ENCODE results near the gene ZBTB42. TPM values are rescaled to one million over a fixed set of nuclear protein-coding genes. Genes with fewer than 3 reads are reported as not detected.

The ZBTB42 gene
- total RNA-seq, 1 experiment from 2014 or later: 1.4 TPM

DNA sequence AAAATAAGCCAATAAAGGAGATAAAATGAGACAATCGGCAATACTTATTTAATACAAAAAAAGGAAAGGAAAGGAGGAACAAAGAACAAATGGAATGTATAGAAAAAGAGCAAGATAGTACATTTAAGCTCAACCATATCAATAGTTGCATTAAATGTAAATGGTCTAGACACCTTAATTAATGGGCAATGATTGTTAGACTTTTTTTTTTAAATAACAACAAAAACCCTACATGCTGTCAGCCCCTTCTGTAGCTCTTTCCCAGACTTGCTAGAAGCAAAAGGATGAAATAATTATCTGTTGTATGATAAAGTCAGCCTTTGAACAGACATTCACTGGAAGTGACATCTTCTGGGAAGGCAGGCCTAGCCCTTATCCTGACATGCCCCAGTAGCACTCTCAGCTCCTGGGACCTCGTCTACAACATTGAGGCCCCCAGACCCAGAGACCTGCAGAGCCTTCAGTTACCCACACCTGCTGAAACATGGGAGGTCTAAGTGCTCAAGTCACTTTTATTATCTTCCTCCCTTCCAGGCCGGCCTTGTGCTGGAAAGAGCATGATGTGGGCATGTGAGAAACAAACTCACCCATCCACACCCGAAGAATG, 34.5 kb upstream of the ZBTB42 start:
- peaks cover 19% of the 10 kb centered on the region for H3K36me3 ChIP-seq (ENCODE audit: insufficient read depth, low read length, poor library complexity, severe bottlenecking)
- no peak overlapping the region for H3K27ac ChIP-seq (ENCODE audit: low read depth, low read length, poor library complexity, severe bottlenecking)
- ChIA-PET POLR2A (ENCODE audit: low non-redundant PET) (interaction anchor here (0.6 kb wide), 1 partner anchor 14 kb away, joined by 3 read pairs; no protein-coding TSS in a partner anchor), CTCF (interaction anchor here (0.7 kb wide), 1 partner anchor 170 kb away, joined by 4 read pairs; no protein-coding TSS in a partner anchor)
- peaks cover 5% of the 10 kb centered on the region for H3K4me1 ChIP-seq (ENCODE audit: insufficient read depth, low read length, poor library complexity, severe bottlenecking)
- intact Hi-C loops (cut with micrococcal nuclease; ENCODE audit: unreplicated experiment): loop anchor here (5.0 kb wide), 1 partner anchor 281 kb away; no protein-coding TSS in a partner anchor
- no peaks in the 10 kb centered on the region for H3K9me3 ChIP-seq (ENCODE audit: low read depth, low read length, poor library complexity, severe bottlenecking)
- TSS peak; percentile 17 for BruUV-seq (replicated peaks)
- TF ChIP-seq, protein P1, sequence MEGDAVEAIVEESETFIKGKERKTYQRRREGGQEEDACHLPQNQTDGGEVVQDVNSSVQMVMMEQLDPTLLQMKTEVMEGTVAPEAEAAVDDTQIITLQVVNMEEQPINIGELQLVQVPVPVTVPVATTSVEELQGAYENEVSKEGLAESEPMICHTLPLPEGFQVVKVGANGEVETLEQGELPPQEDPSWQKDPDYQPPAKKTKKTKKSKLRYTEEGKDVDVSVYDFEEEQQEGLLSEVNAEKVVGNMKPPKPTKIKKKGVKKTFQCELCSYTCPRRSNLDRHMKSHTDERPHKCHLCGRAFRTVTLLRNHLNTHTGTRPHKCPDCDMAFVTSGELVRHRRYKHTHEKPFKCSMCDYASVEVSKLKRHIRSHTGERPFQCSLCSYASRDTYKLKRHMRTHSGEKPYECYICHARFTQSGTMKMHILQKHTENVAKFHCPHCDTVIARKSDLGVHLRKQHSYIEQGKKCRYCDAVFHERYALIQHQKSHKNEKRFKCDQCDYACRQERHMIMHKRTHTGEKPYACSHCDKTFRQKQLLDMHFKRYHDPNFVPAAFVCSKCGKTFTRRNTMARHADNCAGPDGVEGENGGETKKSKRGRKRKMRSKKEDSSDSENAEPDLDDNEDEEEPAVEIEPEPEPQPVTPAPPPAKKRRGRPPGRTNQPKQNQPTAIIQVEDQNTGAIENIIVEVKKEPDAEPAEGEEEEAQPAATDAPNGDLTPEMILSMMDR (conservative IDR thresholded peaks at IDR 0.05; ENCODE audit: low read depth, low read length): no peak
- TF ChIP-seq EZH2 (IDR thresholded peaks at IDR 0.05; ENCODE audit: borderline replicate concordance, low read depth, low read length, poor library complexity, severe bottlenecking): no peak
- H3K27me3 ChIP-seq (replicated peaks; ENCODE audit: insufficient read depth, low read depth, low read length, poor library complexity): no peaks in the 10 kb centered on the region
- no peak for DNase-seq (ENCODE audit: low spot score)
- H3K4me3 ChIP-seq (ENCODE audit: low read depth, low read length, poor library complexity, severe bottlenecking): no peak overlapping the region

DNA sequence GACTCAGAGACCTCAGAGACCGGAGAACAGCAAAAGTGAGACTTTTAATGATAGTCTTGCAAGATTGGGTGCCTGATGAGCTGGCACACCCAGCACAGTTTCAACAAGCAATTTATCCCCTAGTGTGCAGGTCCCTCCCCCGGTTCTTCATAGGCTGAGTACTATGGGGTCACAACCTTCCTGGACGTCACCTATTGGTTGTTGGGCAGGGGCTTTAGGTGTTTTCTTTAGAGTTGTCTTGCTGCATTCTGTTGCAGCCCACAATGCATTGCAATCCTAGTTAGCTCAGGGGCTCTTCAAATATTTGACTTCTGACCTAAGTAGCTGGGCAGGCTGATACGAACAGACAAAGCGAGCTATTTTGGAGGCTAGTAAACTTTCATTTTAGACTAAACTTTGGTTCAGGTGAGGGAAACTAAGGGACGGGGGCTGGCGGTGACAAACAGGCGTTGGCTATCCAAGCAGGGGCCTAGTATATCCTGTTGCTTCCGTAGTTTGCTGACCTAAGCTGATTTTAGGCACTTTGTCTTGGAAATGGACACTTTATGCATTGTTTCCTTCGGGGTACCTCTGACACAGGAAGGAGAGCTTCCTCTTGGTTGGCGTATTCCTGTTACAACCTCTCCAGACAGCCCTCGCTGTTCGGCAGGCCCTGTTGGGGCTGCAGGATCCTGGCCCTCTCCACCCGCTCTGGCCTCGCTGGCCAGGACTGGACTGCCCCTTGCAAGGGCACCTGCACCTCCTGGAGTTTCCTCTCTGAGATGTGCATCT, 33.9 kb upstream of the ZBTB42 start:
- Histone ChIP-seq H3K27me3 (replicated peaks; ENCODE audit: insufficient read depth, low read depth, low read length, poor library complexity) (no peaks in the 10 kb centered on the region), H3K27ac (ENCODE audit: low read depth, low read length, poor library complexity, severe bottlenecking) (no peak overlapping the region), H3K4me1 (ENCODE audit: insufficient read depth, low read length, poor library complexity, severe bottlenecking) (peaks cover 5% of the 10 kb centered on the region), H3K4me3 (ENCODE audit: low read depth, low read length, poor library complexity, severe bottlenecking) (no peak overlapping the region), H3K36me3 (ENCODE audit: insufficient read depth, low read length, poor library complexity, severe bottlenecking) (peaks cover 26% of the 10 kb centered on the region), H3K9me3 (ENCODE audit: low read depth, low read length, poor library complexity, severe bottlenecking) (no peaks in the 10 kb centered on the region)
- CTCF ChIA-PET: no interaction called here
- intact Hi-C loops (cut with micrococcal nuclease; ENCODE audit: unreplicated experiment): loop anchor here (5.0 kb wide), 1 partner anchor 280 kb away; no protein-coding TSS in a partner anchor
- POLR2A ChIA-PET (ENCODE audit: low non-redundant PET): no interaction called here
- no peak for TF ChIP-seq EZH2 (IDR thresholded peaks at IDR 0.05; ENCODE audit: borderline replicate concordance, low read depth, low read length, poor library complexity, severe bottlenecking)
- TF ChIP-seq, protein P1 (conservative IDR thresholded peaks at IDR 0.05; ENCODE audit: low read depth, low read length): no peak
- DNase-seq (ENCODE audit: low spot score): no peak
- BruUV-seq (replicated peaks): no TSS peak

DNA sequence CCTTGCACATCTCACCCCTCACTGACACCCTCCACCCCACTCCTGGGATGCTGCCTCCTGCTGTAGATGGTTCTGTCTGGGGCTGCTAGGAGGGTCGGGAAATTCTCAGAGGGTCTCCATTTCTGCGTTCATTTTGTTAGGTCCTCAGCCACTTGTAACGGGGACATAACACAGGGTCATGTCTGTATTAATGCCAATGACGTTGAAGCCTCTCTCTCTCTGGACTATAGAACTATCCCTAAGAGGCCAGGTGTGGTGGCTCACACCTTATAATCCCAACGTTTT, 33.3 kb upstream of the ZBTB42 start:
- Histone ChIP-seq H3K27ac (ENCODE audit: low read depth, low read length, poor library complexity, severe bottlenecking) (no peak overlapping the region), H3K4me3 (ENCODE audit: low read depth, low read length, poor library complexity, severe bottlenecking) (no peak overlapping the region), H3K36me3 (ENCODE audit: insufficient read depth, low read length, poor library complexity, severe bottlenecking) (peaks cover 29% of the 10 kb centered on the region), H3K4me1 (ENCODE audit: insufficient read depth, low read length, poor library complexity, severe bottlenecking) (peaks cover 5% of the 10 kb centered on the region), H3K27me3 (replicated peaks; ENCODE audit: insufficient read depth, low read depth, low read length, poor library complexity) (no peaks in the 10 kb centered on the region), H3K9me3 (ENCODE audit: low read depth, low read length, poor library complexity, severe bottlenecking) (no peaks in the 10 kb centered on the region)
- TF ChIP-seq, protein P1 (conservative IDR thresholded peaks at IDR 0.05; ENCODE audit: low read depth, low read length): no peak
- no peak for TF ChIP-seq EZH2 (IDR thresholded peaks at IDR 0.05; ENCODE audit: borderline replicate concordance, low read depth, low read length, poor library complexity, severe bottlenecking)
- ChIA-PET POLR2A (ENCODE audit: low non-redundant PET) (no interaction called here), CTCF (no interaction called here)
- DNase-seq (ENCODE audit: low spot score): no peak
- no TSS peak for BruUV-seq (replicated peaks)
- intact Hi-C loops (cut with micrococcal nuclease; ENCODE audit: unreplicated experiment): loop anchor here (5.0 kb wide), 1 partner anchor 280 kb away; no protein-coding TSS in a partner anchor
